NCI-H774 (cell line): ENCODE data around the gene TEAD2.
"Not testable (repeated sequence)": the region's sequence is repeated elsewhere in the genome, so short reads cannot be mapped to it uniquely, and the experiment has no call there.

Source experiments
- DNase-seq: peaks from one replicate; lab custom pipeline; 2025; lab: John Stamatoyannopoulos, UW

The TEAD2 gene

GRCh38 chr19:49383599-49383998 is 21.4 kb upstream of the TEAD2 start:
- no peak for DNase-seq

- DNase-seq: no peak
These were observed 20.4 kb upstream of the TEAD2 start for GRCh38 chr19:49382639-49383038.

- DNase-seq: no peak
These were observed 18.2 kb upstream of the TEAD2 start for GRCh38 chr19:49380391-49380790.

GRCh38 chr19:49378512-49378911 is 16.3 kb upstream of the TEAD2 start:
- no peak for DNase-seq

- DNase-seq: no peak
These were observed 12.6 kb upstream of the TEAD2 start for GRCh38 chr19:49374665-49375434.

- not testable (repeated sequence) for DNase-seq
These were observed 11.0 kb upstream of the TEAD2 start for GRCh38 chr19:49373174-49373573.

GRCh38 chr19:49371184-49371583 is 9.0 kb upstream of the TEAD2 start:
- no peak for DNase-seq

GRCh38 chr19:49368711-49369358 is 6.6 kb upstream of the TEAD2 start:
- no peak for DNase-seq

- no peak for DNase-seq
These were observed 3.9 kb upstream of the TEAD2 start for GRCh38 chr19:49366110-49366509.

- no peak for DNase-seq
These were observed 2.0 kb upstream of the TEAD2 start for GRCh38 chr19:49364083-49364737.

GRCh38 chr19:49363268-49364082 is 1.3 kb upstream of the TEAD2 start, which contains the start of gene DKKL1:
Gene DKKL1 (plus strand): TSS chr19:49363877. CDS start chr19:49363999, 122 bp downstream.
- no peak for DNase-seq

GRCh38 chr19:49362929-49363267 is 682 bp upstream of the TEAD2 start:
- no peak for DNase-seq

- no peak for DNase-seq
These were observed 673 bp downstream of the TEAD2 start for GRCh38 chr19:49361438-49362047.

GRCh38 chr19:49359851-49360820 is 2.1 kb downstream of the TEAD2 start:
- DNase-seq: no peak

- no peak for DNase-seq
These were observed 5.0 kb downstream of the TEAD2 start for GRCh38 chr19:49357186-49357585.

- DNase-seq: no peak
These were observed 5.8 kb downstream of the TEAD2 start for GRCh38 chr19:49356382-49356781.

- no peak for DNase-seq
These were observed 6.3 kb downstream of the TEAD2 start for GRCh38 chr19:49355909-49356353.

- no peak for DNase-seq
These were observed 12.6 kb downstream of the TEAD2 start for GRCh38 chr19:49349567-49349966.

GRCh38 chr19:49348305-49349189 is 13.7 kb downstream of the TEAD2 start:
- no peak for DNase-seq

- no peak for DNase-seq
These were observed 14.4 kb downstream of the TEAD2 start for GRCh38 chr19:49347835-49348234.
